Cardiac muscle cell (in vitro differentiated cells and primary cell): ENCODE results near the gene UNC93A. TPM values are rescaled to one million over a fixed set of nuclear protein-coding genes. Genes with fewer than 3 reads are reported as not detected.

Experiments used
- DNase-seq, 2 donors: peaks; one replicate each; pipeline versions ENCODE4 v3.0.0 to v3.0.0-alpha.2; 2010 to 2017; ENCODE audit warnings: low read depth in 1 of 2, low spot score in 1 of 2
- H3K27ac ChIP-seq: fragments of 200-600 bp; sonication (generic); 2 replicates; pipeline ENCODE4 v1.5.1; 2016
- H3K27me3 ChIP-seq: fragments of 200-600 bp; sonication (generic); 2 replicates; pipeline ENCODE4 v1.6.0; 2016; ENCODE audit warnings: control low read depth
- H3K36me3 ChIP-seq: fragments of 200-600 bp; sonication (generic); 2 replicates; pipeline ENCODE4 v1.5.1; 2016; ENCODE audit warnings: control low read depth
- H3K4me1 ChIP-seq: fragments of 200-600 bp; sonication (generic); 2 replicates; pipeline ENCODE4 v1.8.1; 2017; ENCODE audit warnings: low read depth, mild to moderate bottlenecking, mixed run types
- H3K4me3 ChIP-seq: fragments of 200-600 bp; sonication (generic); 2 replicates; pipeline ENCODE4 v1.5.1; 2016; ENCODE audit warnings: mild to moderate bottlenecking
- H3K9me3 ChIP-seq: fragments of 200-600 bp; sonication (generic); 2 replicates; pipeline ENCODE4 v1.5.1; 2017; ENCODE audit warnings: low read depth, mild to moderate bottlenecking, control low read depth
- CTCF ChIP-seq: IDR thresholded peaks from 2 replicates; pipeline ENCODE4 v1.5.1; 2012; ENCODE audit warnings: low read depth, mild to moderate bottlenecking, low read length
- polyA plus RNA-seq: library from polyadenylated mRNA; unstranded; fragments of >200 nt; fragmentation: Nextera tagmentation; extraction: Ambion mirVana; gene quantifications from 2 replicates; pipeline ENCODE4 v1.2.1, GENCODE V29; 2016
- total RNA-seq: library from RNA; depleted of rRNA; stranded (reverse); fragments of >200 nt; gene quantifications from 2 replicates; pipeline ENCODE4 v1.2.3, GENCODE V29; 2016

Gene UNC93A
- total and polyA plus RNA-seq, 2 experiments from 2014 or later: not detected

DNA sequence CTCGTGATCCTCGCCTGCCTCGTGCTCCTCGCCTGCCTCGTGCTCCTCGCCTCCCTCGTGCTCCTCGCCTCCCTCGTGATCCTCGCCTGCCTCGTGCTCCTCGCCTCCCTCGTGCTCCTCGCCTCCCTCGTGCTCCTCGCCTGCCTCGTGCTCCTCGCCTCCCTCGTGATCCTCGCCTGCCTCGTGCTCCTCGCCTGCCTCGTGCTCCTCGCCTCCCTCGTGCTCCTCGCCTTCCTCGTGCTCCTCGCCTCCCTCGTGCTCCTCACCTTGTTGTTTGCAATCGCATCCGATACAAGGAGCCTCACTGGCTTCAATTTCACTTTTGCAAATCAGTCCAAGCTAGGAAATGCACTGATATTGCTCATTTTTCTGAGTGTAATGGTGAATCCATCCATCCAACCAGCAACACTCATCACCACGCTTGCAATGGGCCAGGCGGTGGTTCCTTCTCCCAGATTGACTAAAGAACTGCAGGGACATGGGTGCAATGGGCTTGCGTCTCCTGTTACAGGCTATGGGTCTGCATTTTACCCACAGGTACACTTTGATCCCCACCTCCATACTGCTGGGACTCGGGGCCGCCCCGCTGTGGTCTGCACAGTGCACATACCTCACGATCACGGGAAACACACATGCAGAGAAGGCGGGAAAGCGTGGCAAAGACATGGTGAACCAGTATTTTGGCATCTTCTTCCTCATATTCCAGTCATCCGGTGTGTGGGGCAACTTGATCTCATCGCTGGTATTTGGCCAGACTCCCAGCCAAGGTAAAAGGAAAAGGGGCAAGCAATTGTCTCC, 4.6 kb downstream of the UNC93A start:
- no peaks in the 10 kb centered on the region for H3K36me3 ChIP-seq
- no peak overlapping the region for H3K27ac ChIP-seq
- DNase-seq: no peak

DNA sequence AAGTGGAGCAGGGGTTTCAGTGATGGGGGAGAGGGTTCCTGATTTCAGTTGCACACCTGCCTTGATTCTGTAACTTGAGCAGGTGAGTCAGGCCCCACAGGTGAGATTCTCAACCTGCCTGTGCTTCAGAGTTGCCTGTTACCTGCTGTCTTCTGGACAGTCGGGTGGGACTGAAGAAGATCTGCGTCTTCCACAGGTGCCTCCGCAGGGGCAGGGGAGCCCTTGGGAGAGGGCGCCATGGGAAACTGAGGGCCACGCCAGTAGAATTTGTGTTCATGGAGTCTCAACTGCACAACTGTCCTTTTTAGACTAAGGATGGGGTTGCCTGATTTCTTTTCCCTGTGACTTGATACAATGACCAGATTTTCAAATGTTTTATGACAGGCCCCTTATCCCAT, 5.2 kb downstream of the UNC93A start:
- no peaks in the 10 kb centered on the region for H3K4me1 ChIP-seq
- no peaks in the 10 kb centered on the region for H3K36me3 ChIP-seq
- no peak overlapping the region for H3K27ac ChIP-seq
- H3K27me3 ChIP-seq: no peaks in the 10 kb centered on the region
- no peak for TF ChIP-seq CTCF
- H3K9me3 ChIP-seq: no peaks in the 10 kb centered on the region
- no peak for DNase-seq
- no peak overlapping the region for H3K4me3 ChIP-seq

More for the DNA sequence above, 4.6 kb downstream of the UNC93A start:
- no peaks in the 10 kb centered on the region for H3K4me1 ChIP-seq
- H3K27me3 ChIP-seq: no peaks in the 10 kb centered on the region
- H3K9me3 ChIP-seq: no peaks in the 10 kb centered on the region
- TF ChIP-seq CTCF: no peak
- no peak overlapping the region for H3K4me3 ChIP-seq

DNA sequence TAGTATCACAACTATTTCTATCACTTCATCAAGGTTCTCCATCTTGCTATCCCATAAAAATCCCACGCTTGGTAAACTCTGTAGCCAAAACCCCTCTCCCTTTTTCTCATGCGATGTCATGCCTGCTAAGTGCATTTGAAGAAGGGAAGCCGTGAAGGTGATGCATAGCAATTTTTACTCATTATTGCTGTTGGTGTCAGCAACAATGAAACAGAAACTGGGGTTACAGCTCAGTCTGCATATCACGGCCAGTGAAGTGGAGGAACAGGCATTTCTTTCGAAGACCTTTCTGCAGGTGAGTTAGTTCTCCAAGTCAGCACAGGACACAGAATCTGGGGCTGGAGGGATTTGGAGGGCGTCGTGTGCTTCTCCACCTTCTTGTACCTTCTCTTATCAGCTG, 5.8 kb downstream of the UNC93A start:
- no peaks in the 10 kb centered on the region for H3K36me3 ChIP-seq
- H3K4me3 ChIP-seq: no peak overlapping the region
- no peak overlapping the region for H3K27ac ChIP-seq
- DNase-seq: no peak
- H3K27me3 ChIP-seq: no peaks in the 10 kb centered on the region
- no peaks in the 10 kb centered on the region for H3K4me1 ChIP-seq
- TF ChIP-seq CTCF: no peak
- H3K9me3 ChIP-seq: no peaks in the 10 kb centered on the region

DNA sequence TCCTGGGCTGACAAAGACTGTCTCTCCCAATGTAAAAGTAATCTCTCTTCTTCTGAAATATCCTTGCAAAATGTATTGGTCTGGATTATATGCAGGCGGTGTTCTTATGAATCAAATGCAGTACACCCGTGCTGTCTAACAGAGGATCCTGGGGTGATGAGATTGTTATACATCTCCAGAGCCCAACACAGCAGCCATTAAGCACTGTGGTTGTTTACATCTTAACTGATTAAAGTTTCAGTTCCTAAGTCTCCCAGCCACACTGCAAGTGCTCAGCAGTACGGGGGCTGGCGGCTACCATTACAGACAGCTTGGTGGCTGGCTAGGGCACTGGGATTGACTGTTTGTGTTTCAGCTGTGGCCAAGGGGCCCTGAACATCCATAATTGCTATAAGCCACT, 7.0 kb downstream of the UNC93A start:
- no peaks in the 10 kb centered on the region for H3K27me3 ChIP-seq
- no peaks in the 10 kb centered on the region for H3K9me3 ChIP-seq
- no peak for DNase-seq
- H3K4me3 ChIP-seq: no peak overlapping the region
- no peaks in the 10 kb centered on the region for H3K4me1 ChIP-seq
- no peaks in the 10 kb centered on the region for H3K36me3 ChIP-seq
- no peak overlapping the region for H3K27ac ChIP-seq
- TF ChIP-seq CTCF: no peak

DNA sequence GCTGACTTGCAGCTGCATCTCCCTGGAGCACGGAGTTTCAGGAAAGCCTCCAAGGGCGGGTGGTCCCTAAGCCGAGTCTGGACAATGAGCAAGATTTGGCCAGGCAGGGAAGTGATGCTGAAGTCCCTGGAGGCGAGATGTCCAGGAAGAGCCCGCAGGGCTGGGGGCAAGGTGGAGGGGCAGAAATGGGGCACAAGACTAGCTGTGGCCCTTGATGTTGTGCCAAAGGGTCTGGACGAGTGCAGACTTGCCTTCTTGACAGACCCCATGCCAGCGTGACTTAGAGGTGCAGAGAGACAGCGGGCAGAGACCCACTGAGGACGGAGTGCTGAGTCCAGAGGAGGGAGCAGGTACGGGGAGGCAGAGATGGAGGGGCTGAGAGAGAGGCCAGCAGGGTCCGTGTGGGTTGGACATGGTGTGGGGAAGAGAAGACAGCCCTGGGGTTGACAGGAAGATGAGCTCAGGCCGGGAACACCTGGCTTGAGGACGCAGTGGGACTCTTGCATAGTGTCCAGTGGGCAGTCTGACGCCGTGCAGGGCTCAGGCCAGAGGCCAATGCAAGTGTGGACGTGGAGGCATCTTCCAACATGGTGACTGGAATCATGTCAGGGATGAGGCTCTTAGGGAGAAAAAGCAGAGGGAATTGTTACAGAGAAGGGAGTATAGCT, 8.7 kb downstream of the UNC93A start:
- no peaks in the 10 kb centered on the region for H3K9me3 ChIP-seq

More for the DNA sequence above, 8.7 kb downstream of the UNC93A start:
- H3K36me3 ChIP-seq: no peaks in the 10 kb centered on the region
- no peaks in the 10 kb centered on the region for H3K27me3 ChIP-seq
- DNase-seq: no peak
- no peaks in the 10 kb centered on the region for H3K4me1 ChIP-seq
- H3K27ac ChIP-seq: no peak overlapping the region
- no peak for TF ChIP-seq CTCF
- no peak overlapping the region for H3K4me3 ChIP-seq
